GM12878 (cell line): ENCODE data around the gene WHRN. TPM values are rescaled to one million over a fixed set of nuclear protein-coding genes. Genes with fewer than 3 reads are reported as not detected.

Experiments
- BMI1 ChIP-seq: fragments of 450-650 bp; IDR thresholded peaks from 2 replicates; pipeline ENCODE4 v1.6.1; 2016; ENCODE audit warnings: mild to moderate bottlenecking, moderate library complexity, borderline replicate concordance
- EP300 ChIP-seq, 2 experiments: fragments of 150-350 bp in 1 of 2; IDR thresholded peaks; 2 replicates each; pipeline ENCODE4 v1.6.1; 2011 to 2012; ENCODE audit warnings: low read depth in 2 of 2, low read length in 2 of 2, borderline replicate concordance in 1 of 2, improper control_type of control experiment in 1 of 2, inconsistent platforms in 1 of 2; ENCODE audit not compliant: control insufficient read depth in 1 of 2
- KDM1A ChIP-seq: fragments of 200-600 bp; sonication (generic); IDR thresholded peaks from 2 replicates; pipeline ENCODE4 v1.6.1; 2016; ENCODE audit warnings: borderline replicate concordance
- LARP7 ChIP-seq: fragments of 450-650 bp; IDR thresholded peaks from 2 replicates; pipeline ENCODE4 v1.6.1; 2017; ENCODE audit warnings: mild to moderate bottlenecking
- MYC ChIP-seq: IDR thresholded peaks from 2 replicates; pipeline ENCODE4 v1.6.1; 2011; ENCODE audit warnings: mild to moderate bottlenecking, low read length, moderate library complexity, inconsistent platforms; ENCODE audit not compliant: insufficient read depth, insufficient replicate concordance, insufficient read length, severe bottlenecking
- NBN ChIP-seq: fragments of 450-650 bp; IDR thresholded peaks from 2 replicates; pipeline ENCODE4 v1.6.1; 2016
- POU2F2 ChIP-seq: IDR thresholded peaks from 3 replicates; pipeline ENCODE4 v1.6.1; 2011; ENCODE audit warnings: low read depth, mild to moderate bottlenecking, low read length, borderline replicate concordance
- SMAD5 ChIP-seq: IDR thresholded peaks from 2 replicates; pipeline ENCODE4 v1.6.1; 2016; ENCODE audit warnings: antibody characterized with exemption, low read depth
- TARDBP ChIP-seq: IDR thresholded peaks from 2 replicates; pipeline ENCODE4 v1.6.1; 2016; ENCODE audit warnings: borderline replicate concordance
- polyA plus RNA-seq, 11 experiments: library from polyadenylated mRNA; depleted of rRNA in 4 of 11; unstranded in 6 of 11; stranded (reverse) in 5 of 11; fragments of >200 nt; fragmentation: Nextera tagmentation in 4 of 11; fragmentation: Illumina TruSeq in 1 of 11; extraction: Ambion mirVana in 4 of 11; extraction: Trizol in 1 of 11; gene quantifications; 1 replicate in 1 of 11; 2 replicates in 10 of 11; pipeline versions ENCODE4 v1.2.1 to v1.2.3, GENCODE V29; 2011 to 2016; ENCODE audit warnings: inconsistent platforms in 2 of 11, missing spikeins in 2 of 11, low read depth in 1 of 11
- total RNA-seq, 4 experiments: library from RNA; depleted of rRNA in 3 of 4; stranded (reverse); fragments of >200 nt in 3 of 4; fragmentation: Illumina TruSeq in 1 of 4; extraction: Trizol in 1 of 4; gene quantifications; 2 replicates each; pipeline versions ENCODE4 v1.2.1 to v1.2.3, GENCODE V29; 2013 to 2021
- TF ChIP-seq, protein P1 (sequence below): fragments of 150-350 bp; IDR thresholded peaks from 2 replicates; pipeline ENCODE4 v1.6.1; 2016; ENCODE audit warnings: low read depth, low read length
- TF ChIP-seq, protein P2 (sequence below): fragments of 450-650 bp; IDR thresholded peaks from 2 replicates; pipeline ENCODE4 v1.6.1; 2018; ENCODE audit warnings: mild to moderate bottlenecking, low read depth, moderate library complexity; ENCODE audit not compliant: partially characterized antibody
- TF ChIP-seq, protein P3 (sequence below), 3 experiments: IDR thresholded peaks in 2 of 3; conservative IDR thresholded peaks in 1 of 3; 2 replicates each; pipeline ENCODE4 v1.5.1; 2011; ENCODE audit warnings: low read depth in 3 of 3, low read length in 3 of 3, mild to moderate bottlenecking in 3 of 3, control low read depth in 2 of 3, moderate library complexity in 2 of 3, inconsistent platforms in 1 of 3, mixed read lengths in 1 of 3; ENCODE audit not compliant: control insufficient read depth in 2 of 3, insufficient read depth in 1 of 3; ENCODE audit errors: extremely low read depth in 1 of 3
- TF ChIP-seq, protein P4 (sequence below): fragments of 150-350 bp; IDR thresholded peaks from 2 replicates; pipeline ENCODE4 v1.6.1; 2014; ENCODE audit warnings: mild to moderate bottlenecking, low read depth, low read length
- TF ChIP-seq, protein P5 (sequence below): IDR thresholded peaks from 2 replicates; pipeline ENCODE4 v1.6.1; 2012; ENCODE audit warnings: mild to moderate bottlenecking, low read depth, low read length

WHRN gene
- total and polyA plus RNA-seq, 10 of the 15 experiments (the other 5 are each of a cell fraction or from before 2014, with no cell fraction given): 0.04 to 18.2 (median 0.68) TPM; not detected in 1

DNA sequence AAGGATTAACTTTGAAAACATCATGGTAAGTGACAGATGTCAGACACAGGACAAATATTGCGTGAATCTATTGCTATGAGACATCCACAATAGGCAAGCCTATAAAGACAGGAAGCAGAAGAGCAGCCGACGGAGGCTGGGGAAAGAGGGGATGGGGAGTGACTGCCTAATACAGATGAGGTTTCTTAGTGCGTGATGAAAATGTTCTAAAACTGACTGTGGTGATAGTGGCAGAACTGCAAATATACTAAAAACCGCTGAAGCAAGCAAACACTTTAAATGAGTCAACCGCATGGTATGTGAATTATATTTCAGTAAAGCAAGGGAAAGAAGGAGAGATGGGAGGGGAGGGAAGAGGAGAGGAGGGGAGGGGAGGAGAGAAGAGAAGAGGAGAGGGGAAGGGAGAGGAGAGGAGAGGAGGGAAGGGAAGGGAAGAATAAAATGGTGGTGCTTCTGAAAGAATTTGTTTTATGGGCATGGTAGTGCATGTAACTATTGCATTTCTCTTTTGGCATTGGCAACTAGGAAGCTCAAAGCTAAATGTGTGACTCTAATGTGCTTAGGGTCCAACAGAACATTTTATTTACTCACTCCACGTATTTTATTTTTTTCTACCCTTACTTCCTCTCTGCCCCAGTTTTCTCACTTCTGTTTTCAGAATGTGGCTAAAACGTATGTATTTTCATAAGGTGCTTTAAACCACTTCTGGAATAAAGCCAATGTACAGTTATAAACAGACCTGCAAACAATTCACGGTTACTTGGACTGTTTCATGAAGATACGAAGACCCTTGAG is 138.7 kb downstream of the WHRN start (continued):
- TF ChIP-seq, protein P1, sequence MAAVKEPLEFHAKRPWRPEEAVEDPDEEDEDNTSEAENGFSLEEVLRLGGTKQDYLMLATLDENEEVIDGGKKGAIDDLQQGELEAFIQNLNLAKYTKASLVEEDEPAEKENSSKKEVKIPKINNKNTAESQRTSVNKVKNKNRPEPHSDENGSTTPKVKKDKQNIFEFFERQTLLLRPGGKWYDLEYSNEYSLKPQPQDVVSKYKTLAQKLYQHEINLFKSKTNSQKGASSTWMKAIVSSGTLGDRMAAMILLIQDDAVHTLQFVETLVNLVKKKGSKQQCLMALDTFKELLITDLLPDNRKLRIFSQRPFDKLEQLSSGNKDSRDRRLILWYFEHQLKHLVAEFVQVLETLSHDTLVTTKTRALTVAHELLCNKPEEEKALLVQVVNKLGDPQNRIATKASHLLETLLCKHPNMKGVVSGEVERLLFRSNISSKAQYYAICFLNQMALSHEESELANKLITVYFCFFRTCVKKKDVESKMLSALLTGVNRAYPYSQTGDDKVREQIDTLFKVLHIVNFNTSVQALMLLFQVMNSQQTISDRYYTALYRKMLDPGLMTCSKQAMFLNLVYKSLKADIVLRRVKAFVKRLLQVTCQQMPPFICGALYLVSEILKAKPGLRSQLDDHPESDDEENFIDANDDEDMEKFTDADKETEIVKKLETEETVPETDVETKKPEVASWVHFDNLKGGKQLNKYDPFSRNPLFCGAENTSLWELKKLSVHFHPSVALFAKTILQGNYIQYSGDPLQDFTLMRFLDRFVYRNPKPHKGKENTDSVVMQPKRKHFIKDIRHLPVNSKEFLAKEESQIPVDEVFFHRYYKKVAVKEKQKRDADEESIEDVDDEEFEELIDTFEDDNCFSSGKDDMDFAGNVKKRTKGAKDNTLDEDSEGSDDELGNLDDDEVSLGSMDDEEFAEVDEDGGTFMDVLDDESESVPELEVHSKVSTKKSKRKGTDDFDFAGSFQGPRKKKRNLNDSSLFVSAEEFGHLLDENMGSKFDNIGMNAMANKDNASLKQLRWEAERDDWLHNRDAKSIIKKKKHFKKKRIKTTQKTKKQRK: no peak
- TF ChIP-seq TARDBP: no peak
- TF ChIP-seq EP300 (IDR thresholded peaks at IDR 0.05; ENCODE audit: borderline replicate concordance in 1 of 2, control insufficient read depth in 1 of 2, low read depth in 2 of 2, low read length in 2 of 2): peak; percentile 61 to 79; a peak in 3 of 4 replicates
- TF ChIP-seq KDM1A: no peak
- TF ChIP-seq POU2F2: 0 out of 3 replicates have a peak, but pooled peaks have one; percentile 36
- no peak; the same call in 1 of the 2 replicates for TF ChIP-seq BMI1
- peak; percentile 89; the same call in 1 of the 2 replicates for TF ChIP-seq NBN
- TF ChIP-seq, protein P2, sequence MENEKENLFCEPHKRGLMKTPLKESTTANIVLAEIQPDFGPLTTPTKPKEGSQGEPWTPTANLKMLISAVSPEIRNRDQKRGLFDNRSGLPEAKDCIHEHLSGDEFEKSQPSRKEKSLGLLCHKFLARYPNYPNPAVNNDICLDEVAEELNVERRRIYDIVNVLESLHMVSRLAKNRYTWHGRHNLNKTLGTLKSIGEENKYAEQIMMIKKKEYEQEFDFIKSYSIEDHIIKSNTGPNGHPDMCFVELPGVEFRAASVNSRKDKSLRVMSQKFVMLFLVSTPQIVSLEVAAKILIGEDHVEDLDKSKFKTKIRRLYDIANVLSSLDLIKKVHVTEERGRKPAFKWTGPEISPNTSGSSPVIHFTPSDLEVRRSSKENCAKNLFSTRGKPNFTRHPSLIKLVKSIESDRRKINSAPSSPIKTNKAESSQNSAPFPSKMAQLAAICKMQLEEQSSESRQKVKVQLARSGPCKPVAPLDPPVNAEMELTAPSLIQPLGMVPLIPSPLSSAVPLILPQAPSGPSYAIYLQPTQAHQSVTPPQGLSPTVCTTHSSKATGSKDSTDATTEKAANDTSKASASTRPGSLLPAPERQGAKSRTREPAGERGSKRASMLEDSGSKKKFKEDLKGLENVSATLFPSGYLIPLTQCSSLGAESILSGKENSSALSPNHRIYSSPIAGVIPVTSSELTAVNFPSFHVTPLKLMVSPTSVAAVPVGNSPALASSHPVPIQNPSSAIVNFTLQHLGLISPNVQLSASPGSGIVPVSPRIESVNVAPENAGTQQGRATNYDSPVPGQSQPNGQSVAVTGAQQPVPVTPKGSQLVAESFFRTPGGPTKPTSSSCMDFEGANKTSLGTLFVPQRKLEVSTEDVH: no peak
- no peak for TF ChIP-seq SMAD5
- no peak for TF ChIP-seq MYC
- TF ChIP-seq, protein P3, sequence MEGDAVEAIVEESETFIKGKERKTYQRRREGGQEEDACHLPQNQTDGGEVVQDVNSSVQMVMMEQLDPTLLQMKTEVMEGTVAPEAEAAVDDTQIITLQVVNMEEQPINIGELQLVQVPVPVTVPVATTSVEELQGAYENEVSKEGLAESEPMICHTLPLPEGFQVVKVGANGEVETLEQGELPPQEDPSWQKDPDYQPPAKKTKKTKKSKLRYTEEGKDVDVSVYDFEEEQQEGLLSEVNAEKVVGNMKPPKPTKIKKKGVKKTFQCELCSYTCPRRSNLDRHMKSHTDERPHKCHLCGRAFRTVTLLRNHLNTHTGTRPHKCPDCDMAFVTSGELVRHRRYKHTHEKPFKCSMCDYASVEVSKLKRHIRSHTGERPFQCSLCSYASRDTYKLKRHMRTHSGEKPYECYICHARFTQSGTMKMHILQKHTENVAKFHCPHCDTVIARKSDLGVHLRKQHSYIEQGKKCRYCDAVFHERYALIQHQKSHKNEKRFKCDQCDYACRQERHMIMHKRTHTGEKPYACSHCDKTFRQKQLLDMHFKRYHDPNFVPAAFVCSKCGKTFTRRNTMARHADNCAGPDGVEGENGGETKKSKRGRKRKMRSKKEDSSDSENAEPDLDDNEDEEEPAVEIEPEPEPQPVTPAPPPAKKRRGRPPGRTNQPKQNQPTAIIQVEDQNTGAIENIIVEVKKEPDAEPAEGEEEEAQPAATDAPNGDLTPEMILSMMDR (IDR thresholded peaks at IDR 0.05 in 2 of 3, conservative IDR thresholded peaks at IDR 0.05 in 1 of 3; ENCODE audit: control insufficient read depth in 2 of 3, extremely low read depth in 1 of 3, insufficient read depth in 1 of 3, low read depth in 3 of 3, low read length in 3 of 3): no peak
- no peak for TF ChIP-seq LARP7
- TF ChIP-seq, protein P4, sequence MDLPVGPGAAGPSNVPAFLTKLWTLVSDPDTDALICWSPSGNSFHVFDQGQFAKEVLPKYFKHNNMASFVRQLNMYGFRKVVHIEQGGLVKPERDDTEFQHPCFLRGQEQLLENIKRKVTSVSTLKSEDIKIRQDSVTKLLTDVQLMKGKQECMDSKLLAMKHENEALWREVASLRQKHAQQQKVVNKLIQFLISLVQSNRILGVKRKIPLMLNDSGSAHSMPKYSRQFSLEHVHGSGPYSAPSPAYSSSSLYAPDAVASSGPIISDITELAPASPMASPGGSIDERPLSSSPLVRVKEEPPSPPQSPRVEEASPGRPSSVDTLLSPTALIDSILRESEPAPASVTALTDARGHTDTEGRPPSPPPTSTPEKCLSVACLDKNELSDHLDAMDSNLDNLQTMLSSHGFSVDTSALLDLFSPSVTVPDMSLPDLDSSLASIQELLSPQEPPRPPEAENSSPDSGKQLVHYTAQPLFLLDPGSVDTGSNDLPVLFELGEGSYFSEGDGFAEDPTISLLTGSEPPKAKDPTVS: no peak
- TF ChIP-seq, protein P5, sequence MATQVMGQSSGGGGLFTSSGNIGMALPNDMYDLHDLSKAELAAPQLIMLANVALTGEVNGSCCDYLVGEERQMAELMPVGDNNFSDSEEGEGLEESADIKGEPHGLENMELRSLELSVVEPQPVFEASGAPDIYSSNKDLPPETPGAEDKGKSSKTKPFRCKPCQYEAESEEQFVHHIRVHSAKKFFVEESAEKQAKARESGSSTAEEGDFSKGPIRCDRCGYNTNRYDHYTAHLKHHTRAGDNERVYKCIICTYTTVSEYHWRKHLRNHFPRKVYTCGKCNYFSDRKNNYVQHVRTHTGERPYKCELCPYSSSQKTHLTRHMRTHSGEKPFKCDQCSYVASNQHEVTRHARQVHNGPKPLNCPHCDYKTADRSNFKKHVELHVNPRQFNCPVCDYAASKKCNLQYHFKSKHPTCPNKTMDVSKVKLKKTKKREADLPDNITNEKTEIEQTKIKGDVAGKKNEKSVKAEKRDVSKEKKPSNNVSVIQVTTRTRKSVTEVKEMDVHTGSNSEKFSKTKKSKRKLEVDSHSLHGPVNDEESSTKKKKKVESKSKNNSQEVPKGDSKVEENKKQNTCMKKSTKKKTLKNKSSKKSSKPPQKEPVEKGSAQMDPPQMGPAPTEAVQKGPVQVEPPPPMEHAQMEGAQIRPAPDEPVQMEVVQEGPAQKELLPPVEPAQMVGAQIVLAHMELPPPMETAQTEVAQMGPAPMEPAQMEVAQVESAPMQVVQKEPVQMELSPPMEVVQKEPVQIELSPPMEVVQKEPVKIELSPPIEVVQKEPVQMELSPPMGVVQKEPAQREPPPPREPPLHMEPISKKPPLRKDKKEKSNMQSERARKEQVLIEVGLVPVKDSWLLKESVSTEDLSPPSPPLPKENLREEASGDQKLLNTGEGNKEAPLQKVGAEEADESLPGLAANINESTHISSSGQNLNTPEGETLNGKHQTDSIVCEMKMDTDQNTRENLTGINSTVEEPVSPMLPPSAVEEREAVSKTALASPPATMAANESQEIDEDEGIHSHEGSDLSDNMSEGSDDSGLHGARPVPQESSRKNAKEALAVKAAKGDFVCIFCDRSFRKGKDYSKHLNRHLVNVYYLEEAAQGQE: no peak
